ENCODE results near the gene KLHL21.
A peak's percentile ranks its signal among the peaks of the same experiment; 100 is the strongest.

DNA sequence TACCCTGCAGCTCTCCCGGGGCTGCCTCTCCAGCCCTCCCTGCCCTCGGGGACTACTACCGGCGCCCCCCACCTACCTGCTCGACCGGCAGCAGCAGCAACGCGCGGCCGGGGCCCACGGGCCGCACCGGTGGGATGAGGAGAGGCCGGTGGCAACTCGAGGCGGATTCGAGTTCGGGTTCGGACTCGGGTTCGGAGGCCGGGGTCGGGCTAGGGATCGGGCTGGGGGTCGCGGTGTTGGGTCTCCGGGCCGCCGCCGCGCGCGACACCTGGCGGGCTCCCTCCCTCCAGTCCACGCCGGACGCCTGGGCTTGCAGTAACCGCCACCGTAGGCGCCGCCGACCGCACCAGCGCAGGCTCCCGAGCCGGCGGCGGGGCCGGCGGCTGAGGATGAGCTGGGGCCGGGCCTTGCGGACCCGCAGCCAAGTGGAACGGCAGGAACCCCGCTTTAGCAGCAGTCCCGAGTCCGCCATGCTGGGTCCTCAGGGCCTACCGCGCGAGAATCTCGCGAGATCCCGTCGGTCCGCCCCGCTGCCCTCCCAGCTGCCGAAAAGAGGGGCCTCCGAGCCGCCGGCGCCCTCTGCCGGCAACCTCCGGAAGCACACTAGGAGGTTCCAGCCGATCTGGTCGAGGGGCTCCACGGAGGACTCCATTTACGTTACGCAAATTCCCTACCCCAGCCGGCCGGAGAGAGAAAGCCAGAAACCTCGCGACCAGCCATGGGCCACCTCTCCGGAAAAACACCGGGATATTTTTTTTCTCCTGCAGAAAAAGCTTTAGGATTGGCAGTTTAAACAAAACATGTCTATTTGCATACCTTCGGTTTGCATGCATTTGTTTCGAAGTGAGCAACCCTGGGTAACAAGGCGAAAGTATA is 48.4 kb downstream of the KLHL21 start, which contains the start of gene NOL9:
- TF ChIP-seq POLR2A (IDR thresholded peaks at IDR 0.05), result peak in 1 of 4 donors; percentile 67
- TF ChIP-seq, protein P1, sequence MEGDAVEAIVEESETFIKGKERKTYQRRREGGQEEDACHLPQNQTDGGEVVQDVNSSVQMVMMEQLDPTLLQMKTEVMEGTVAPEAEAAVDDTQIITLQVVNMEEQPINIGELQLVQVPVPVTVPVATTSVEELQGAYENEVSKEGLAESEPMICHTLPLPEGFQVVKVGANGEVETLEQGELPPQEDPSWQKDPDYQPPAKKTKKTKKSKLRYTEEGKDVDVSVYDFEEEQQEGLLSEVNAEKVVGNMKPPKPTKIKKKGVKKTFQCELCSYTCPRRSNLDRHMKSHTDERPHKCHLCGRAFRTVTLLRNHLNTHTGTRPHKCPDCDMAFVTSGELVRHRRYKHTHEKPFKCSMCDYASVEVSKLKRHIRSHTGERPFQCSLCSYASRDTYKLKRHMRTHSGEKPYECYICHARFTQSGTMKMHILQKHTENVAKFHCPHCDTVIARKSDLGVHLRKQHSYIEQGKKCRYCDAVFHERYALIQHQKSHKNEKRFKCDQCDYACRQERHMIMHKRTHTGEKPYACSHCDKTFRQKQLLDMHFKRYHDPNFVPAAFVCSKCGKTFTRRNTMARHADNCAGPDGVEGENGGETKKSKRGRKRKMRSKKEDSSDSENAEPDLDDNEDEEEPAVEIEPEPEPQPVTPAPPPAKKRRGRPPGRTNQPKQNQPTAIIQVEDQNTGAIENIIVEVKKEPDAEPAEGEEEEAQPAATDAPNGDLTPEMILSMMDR (IDR thresholded peaks at IDR 0.05), result peak; percentile 92 to 99 (median 97)
- TF ChIP-seq POLR2AphosphoS5 (IDR thresholded peaks at IDR 0.05), result peak; percentile 55 to 74
- TF ChIP-seq EP300 (IDR thresholded peaks at IDR 0.05), result peak in 1 of 4 donors; percentile 27

Data from upper lobe of left lung (tissue), 4 donors.